IMR-90 (cell line): ENCODE data around the gene COL17A1. TPM values are rescaled to one million over a fixed set of nuclear protein-coding genes. Genes with fewer than 3 reads are reported as not detected.

Experiments used
- ATAC-seq: fragments of 200-7000 bp; cut with Tn5 transposase; 2 replicates; pipeline ENCODE4 v1.9.1; 2020; ENCODE audit warnings: low read depth, mild to moderate bottlenecking, moderate library complexity
- BruUV-seq: library from RNA; stranded (reverse); fragments of 400-500 nt; replicated peaks from 2 replicates; lab custom pipeline; 2021; lab: Mats Ljungman, UMichigan
- CTCF ChIA-PET: fragments of 300-600 bp; formaldehyde crosslinking; extraction: SDS; loops from one replicate; lab custom pipeline; 2021; ENCODE audit warnings: antibody characterized with exemption; lab: Yijun Ruan, JAX
- POLR2A ChIA-PET: fragments of 300-600 bp; sonication (Branson Sonifier 250); formaldehyde crosslinking; loops from one replicate; lab custom pipeline; 2022; ENCODE audit warnings: antibody characterized with exemption; ENCODE audit not compliant: unreplicated experiment; lab: Charles Lee
- DNase-seq: peaks from one replicate; pipeline ENCODE4 v3.0.0; 2013
- H2AFZ ChIP-seq: replicated peaks from 2 replicates; pipeline ENCODE3; 2013; ENCODE audit warnings: low read length, mild to moderate bottlenecking; ENCODE audit not compliant: poor library complexity
- H2AK5ac ChIP-seq: 2 replicates; pipeline ENCODE4 v1.6.1; 2013; ENCODE audit warnings: low read depth, low read length, inconsistent platforms
- H2AK9ac ChIP-seq: replicated peaks from 2 replicates; pipeline ENCODE3; 2013; ENCODE audit warnings: mild to moderate bottlenecking, low read depth, low read length, moderate library complexity; ENCODE audit not compliant: poor library complexity
- H2BK120ac ChIP-seq: 2 replicates; pipeline ENCODE4 v1.6.1; 2013; ENCODE audit warnings: low read depth, low read length, inconsistent platforms
- H2BK15ac ChIP-seq: 3 replicates; pipeline ENCODE4 v1.6.1; 2013; ENCODE audit warnings: low read depth, low read length, inconsistent platforms
- H2BK20ac ChIP-seq: 2 replicates; pipeline ENCODE4 v1.6.1; 2013; ENCODE audit warnings: low read depth, mild to moderate bottlenecking, inconsistent platforms, low read length, moderate library complexity
- H2BK5ac ChIP-seq: 2 replicates; pipeline ENCODE4 v1.6.1; 2013; ENCODE audit warnings: mild to moderate bottlenecking, low read depth, low read length, inconsistent platforms; ENCODE audit not compliant: poor library complexity, severe bottlenecking
- H3K14ac ChIP-seq: replicated peaks from 2 replicates; pipeline ENCODE4 v1.6.1; 2013; ENCODE audit warnings: low read depth, low read length, inconsistent platforms
- H3K18ac ChIP-seq: 2 replicates; pipeline ENCODE4 v1.6.1; 2013; ENCODE audit warnings: low read depth, low read length, control low read depth
- H3K23ac ChIP-seq: 2 replicates; pipeline ENCODE4 v1.6.1; 2013; ENCODE audit warnings: low read depth, low read length, inconsistent platforms
- H3K27ac ChIP-seq: 2 replicates; pipeline ENCODE4 v1.5.1; 2013; ENCODE audit warnings: mild to moderate bottlenecking, control low read depth, low read length; ENCODE audit not compliant: insufficient read depth
- H3K27me3 ChIP-seq: 2 replicates; pipeline ENCODE4 v1.6.1; 2013; ENCODE audit warnings: low read length; ENCODE audit not compliant: control insufficient read depth, insufficient read depth
- H3K36me3 ChIP-seq: 2 replicates; pipeline ENCODE4 v1.6.1; 2013; ENCODE audit warnings: low read length, mixed read lengths; ENCODE audit not compliant: control insufficient read depth, insufficient read depth
- H3K4ac ChIP-seq: 2 replicates; pipeline ENCODE4 v1.6.1; 2013; ENCODE audit warnings: low read depth, low read length, inconsistent platforms
- H3K4me1 ChIP-seq: 2 replicates; pipeline ENCODE4 v1.6.1; 2013; ENCODE audit warnings: low read length, mixed read lengths; ENCODE audit not compliant: control insufficient read depth, insufficient read depth
- H3K4me2 ChIP-seq: 2 replicates; pipeline ENCODE4 v1.6.1; 2013; ENCODE audit warnings: low read depth, mild to moderate bottlenecking, control low read depth, low read length, moderate library complexity
- H3K4me3 ChIP-seq: 2 replicates; pipeline ENCODE4 v1.5.1; 2013; ENCODE audit warnings: low read depth, mild to moderate bottlenecking, control low read depth, low read length, moderate library complexity; ENCODE audit not compliant: insufficient read depth
- H3K56ac ChIP-seq: 2 replicates; pipeline ENCODE4 v1.6.1; 2013; ENCODE audit warnings: low read length, inconsistent platforms; ENCODE audit not compliant: insufficient read depth; ENCODE audit errors: extremely low read depth
- H3K79me1 ChIP-seq, 2 experiments: 2 replicates each; pipeline ENCODE4 v1.6.1; 2013; ENCODE audit warnings: low read length in 2 of 2, inconsistent platforms in 1 of 2, low read depth in 1 of 2
- H3K9ac ChIP-seq: 2 replicates; pipeline ENCODE4 v1.6.1; 2013; ENCODE audit warnings: low read depth, low read length, control low read depth
- H3K9me1 ChIP-seq: 2 replicates; pipeline ENCODE4 v1.6.1; 2013; ENCODE audit warnings: low read length, inconsistent platforms; ENCODE audit not compliant: insufficient read depth
- H3K9me3 ChIP-seq: 2 replicates; pipeline ENCODE4 v1.6.1; 2013; ENCODE audit warnings: low read length; ENCODE audit not compliant: control insufficient read depth, insufficient read depth
- H4K20me1 ChIP-seq: 2 replicates; pipeline ENCODE4 v1.6.1; 2013; ENCODE audit warnings: low read length, inconsistent platforms; ENCODE audit not compliant: insufficient read depth
- H4K5ac ChIP-seq: 2 replicates; pipeline ENCODE4 v1.6.1; 2013; ENCODE audit warnings: mild to moderate bottlenecking, low read depth, low read length, control low read depth
- H4K8ac ChIP-seq, 2 experiments: 2 replicates each; pipeline ENCODE4 v1.6.1; 2013; ENCODE audit warnings: low read depth in 2 of 2, low read length in 2 of 2, control low read depth in 1 of 2, inconsistent platforms in 1 of 2
- H4K91ac ChIP-seq: 2 replicates; pipeline ENCODE4 v1.6.1; 2013; ENCODE audit warnings: low read depth, low read length, inconsistent platforms; ENCODE audit not compliant: insufficient read depth
- CEBPB ChIP-seq: IDR thresholded peaks from 2 replicates; pipeline ENCODE4 v1.6.1; 2012; ENCODE audit warnings: low read depth, low read length, improper control_type of control experiment
- NFE2L2 ChIP-seq: fragments of 150-350 bp; IDR thresholded peaks from 2 replicates; pipeline ENCODE4 v1.6.1; 2016; ENCODE audit warnings: low read depth, mild to moderate bottlenecking, low read length
- WGBS, 2 experiments: methylation state at CpG; one replicate each; pipeline versions ENCODE4 v1.1.5 to v1.1.7; 2013; ENCODE audit warnings: missing lambda C conversion rate in 2 of 2; ENCODE audit not compliant: insufficient read length in 1 of 2; ENCODE audit errors: extremely low coverage in 2 of 2; 5-methylcytosine and 5-hydroxymethylcytosine counted together
- dilution Hi-C: fragments of 300-500 bp; cut with HindIII; formaldehyde crosslinking; loops from one replicate; pipeline ENCODE4 v1.14.3; 2018; ENCODE audit warnings: low sequenced_read_pairs; ENCODE audit not compliant: unreplicated experiment
- in situ Hi-C: fragments of 300-500 bp; cut with MboI; formaldehyde crosslinking; loops from 3 replicates; pipeline ENCODE4 v1.14.3; 2019; ENCODE audit warnings: low sequenced_read_pairs, inconsistent platforms, mixed read lengths
- intact Hi-C: fragments of 100-400 bp; cut with micrococcal nuclease; formaldehyde crosslinking; loops from 2 replicates; pipeline ENCODE4 v1.10.0; 2022
- polyA plus RNA-seq, 3 experiments: library from polyadenylated mRNA; depleted of rRNA; stranded (reverse); fragments of >200 nt; gene quantifications; 2 replicates each; pipeline ENCODE4 v1.2.3, GENCODE V29; 2012; ENCODE audit warnings: low replicate concordance in 1 of 3
- total RNA-seq: library from RNA; depleted of rRNA; stranded (reverse); fragments of >200 nt; gene quantifications from 2 replicates; pipeline ENCODE4 v1.2.3, GENCODE V29; 2012

Gene COL17A1
- total and polyA plus RNA-seq, 2 of the 4 experiments (the other 2 are of a cell fraction), result 0.14 to 0.18 TPM

DNA sequence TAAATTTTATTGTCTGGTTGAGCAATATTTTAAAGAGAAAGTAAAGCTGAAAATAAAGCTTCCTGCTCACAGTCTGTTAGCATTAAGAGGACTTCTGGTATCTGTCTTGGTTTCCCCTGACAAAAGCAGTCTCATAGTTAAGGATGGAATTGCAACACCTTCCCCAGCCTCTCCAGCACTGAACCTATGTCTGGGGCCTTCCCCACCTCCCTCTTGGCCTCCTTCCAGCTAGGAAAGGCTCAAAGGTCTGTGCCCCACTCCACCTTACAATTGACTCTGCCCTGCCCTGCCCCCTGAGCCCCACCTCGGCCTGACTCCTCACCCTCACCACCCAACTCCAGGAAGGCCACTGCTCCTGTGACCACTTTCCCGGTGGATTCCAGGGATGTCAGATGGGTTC is 33.2 kb downstream of the COL17A1 start:
- Histone ChIP-seq H4K8ac (no peak overlapping the region), H3K18ac (no peak overlapping the region), H3K4ac (peak overlapping the region; percentile 24; the same call in 1 of the 2 replicates), H3K23ac (no peak overlapping the region), H2BK15ac (no peak overlapping the region), H3K4me2 (no peak overlapping the region), H3K4me3 (no peak overlapping the region), H4K20me1 (no peaks in the 10 kb centered on the region), H2AFZ (no peak overlapping the region), H2BK20ac (no peak overlapping the region; the same call in 1 of the 2 replicates), H2BK120ac (no peak overlapping the region; the same call in 1 of the 2 replicates), H3K36me3 (no peaks in the 10 kb centered on the region), H3K27me3 (no peaks in the 10 kb centered on the region), H2BK5ac (no peak overlapping the region), H4K5ac (no peak overlapping the region), H3K9me1 (peaks cover 17% of the 10 kb centered on the region), H3K4me1 (peaks cover 6% of the 10 kb centered on the region), H2AK9ac (no peak overlapping the region), H3K9me3 (no peaks in the 10 kb centered on the region), H3K79me1 (no peaks in the 10 kb centered on the region), H3K9ac (no peak overlapping the region), H3K14ac (no peak overlapping the region), H3K56ac (no peak overlapping the region), H4K91ac (no peak overlapping the region; the same call in 1 of the 2 replicates), H3K27ac (no peak overlapping the region), H2AK5ac (peak overlapping the region; percentile 62; the same call in 1 of the 2 replicates)
- dilution Hi-C loops, result no loop called here
- no TSS peak for BruUV-seq
- DNase-seq (no peak), ATAC-seq (no peak)
- POLR2A ChIA-PET, result no interaction called here
- intact Hi-C loops, result no loop called here
- CTCF ChIA-PET, result no interaction called here
- no peak for TF ChIP-seq NFE2L2
- 0 out of 2 replicates have a peak, but pooled peaks have one; percentile 5 for TF ChIP-seq CEBPB
- WGBS, 2 experiments, result no CpG with 5 or more reads among the region's 2 CpGs
- in situ Hi-C loops, result no loop called here
